ENCODE data around the gene SEC61A1.

Gene SEC61A1

GRCh38 chr3:128021768-128022372 lies 30.4 kb upstream of the SEC61A1 start:
- no peak overlapping the region for H3K4me2 ChIP-seq (ENCODE audit: low read length)
- H3K4me3 ChIP-seq (ENCODE audit: low read depth, low read length), result no peak overlapping the region
- no peak overlapping the region for H2AFZ ChIP-seq
- no peaks in the 10 kb centered on the region for H3K9me3 ChIP-seq (ENCODE audit: control insufficient read depth, low read length)
- no peaks in the 10 kb centered on the region for H3K79me2 ChIP-seq
- no peaks in the 10 kb centered on the region for H3K27me3 ChIP-seq (ENCODE audit: control insufficient read depth, insufficient read depth, low read length)
- H3K27ac ChIP-seq, result no peak overlapping the region
- TF ChIP-seq CTCF (IDR thresholded peaks at IDR 0.05), result no peak
- no peak overlapping the region for H3K9ac ChIP-seq
- peaks cover 4% of the 10 kb centered on the region for H3K4me1 ChIP-seq
- H3K36me3 ChIP-seq (ENCODE audit: control insufficient read depth, insufficient read depth, low read length), result no peaks in the 10 kb centered on the region

- H3K4me3 ChIP-seq (ENCODE audit: low read depth, low read length), result no peak overlapping the region
- no peak overlapping the region for H3K4me2 ChIP-seq (ENCODE audit: low read length)
- no peaks in the 10 kb centered on the region for H3K79me2 ChIP-seq
- no peak overlapping the region for H3K9ac ChIP-seq
- H3K9me3 ChIP-seq (ENCODE audit: control insufficient read depth, low read length), result no peaks in the 10 kb centered on the region
- no peak overlapping the region for H2AFZ ChIP-seq
- no peaks in the 10 kb centered on the region for H3K36me3 ChIP-seq (ENCODE audit: control insufficient read depth, insufficient read depth, low read length)
- no peak for TF ChIP-seq CTCF (IDR thresholded peaks at IDR 0.05)
- no peaks in the 10 kb centered on the region for H3K4me1 ChIP-seq
- H3K27me3 ChIP-seq (ENCODE audit: control insufficient read depth, insufficient read depth, low read length), result no peaks in the 10 kb centered on the region
- no peak overlapping the region for H3K27ac ChIP-seq
Measured at GRCh38 chr3:128033102-128033501, 19.1 kb upstream of the SEC61A1 start.

DNA sequence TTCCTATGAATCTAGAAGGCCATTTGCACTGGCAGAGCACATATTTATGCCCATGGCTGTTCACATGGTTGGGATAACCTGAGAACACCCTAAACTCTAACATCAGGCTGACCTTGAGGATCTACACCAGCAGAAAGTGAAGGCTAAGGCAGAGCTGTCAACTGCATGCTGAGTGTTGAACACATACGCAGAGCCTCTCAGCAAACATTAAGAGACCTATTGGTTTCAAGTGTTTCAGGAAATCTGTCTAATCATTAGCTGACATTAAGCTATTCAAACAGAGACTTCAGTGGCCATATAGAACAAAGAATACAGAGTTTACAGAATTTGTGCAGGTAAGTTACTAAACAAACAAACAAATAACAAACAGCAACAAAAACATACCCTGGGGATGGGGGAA lies 16.1 kb upstream of the SEC61A1 start:
- TF ChIP-seq CTCF (IDR thresholded peaks at IDR 0.05), result no peak
- H3K9ac ChIP-seq, result no peak overlapping the region
- H2AFZ ChIP-seq, result no peak overlapping the region
- H3K27me3 ChIP-seq (ENCODE audit: control insufficient read depth, insufficient read depth, low read length), result no peaks in the 10 kb centered on the region
- no peak overlapping the region for H3K27ac ChIP-seq
- no peaks in the 10 kb centered on the region for H3K36me3 ChIP-seq (ENCODE audit: control insufficient read depth, insufficient read depth, low read length)
- H3K79me2 ChIP-seq, result no peaks in the 10 kb centered on the region
- no peak overlapping the region for H3K4me2 ChIP-seq (ENCODE audit: low read length)
- no peaks in the 10 kb centered on the region for H3K4me1 ChIP-seq
- no peaks in the 10 kb centered on the region for H3K9me3 ChIP-seq (ENCODE audit: control insufficient read depth, low read length)
- no peak overlapping the region for H3K4me3 ChIP-seq (ENCODE audit: low read depth, low read length)

DNA sequence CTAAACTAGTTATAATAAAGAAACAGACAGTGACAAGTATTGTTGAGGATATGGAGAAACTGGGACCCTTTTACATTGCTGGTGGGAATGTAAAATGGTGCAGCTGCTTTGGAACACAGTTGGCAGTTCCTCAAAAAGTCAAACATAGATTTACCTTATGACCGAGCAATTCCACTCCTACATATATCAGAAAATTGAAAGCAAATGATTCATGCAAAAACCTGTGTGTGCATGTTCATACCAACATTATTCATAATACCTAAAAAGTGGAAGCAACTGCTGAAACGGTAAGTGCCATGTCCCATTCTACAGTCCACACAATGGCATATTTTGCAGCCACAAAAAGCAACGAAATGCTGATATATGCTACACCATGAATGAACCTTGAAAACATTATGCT lies 12.2 kb upstream of the SEC61A1 start:
- no peak overlapping the region for H3K4me2 ChIP-seq (ENCODE audit: low read length)
- TF ChIP-seq CTCF (IDR thresholded peaks at IDR 0.05), result no peak
- no peaks in the 10 kb centered on the region for H3K9me3 ChIP-seq (ENCODE audit: control insufficient read depth, low read length)
- H3K9ac ChIP-seq, result no peak overlapping the region
- H3K36me3 ChIP-seq (ENCODE audit: control insufficient read depth, insufficient read depth, low read length), result no peaks in the 10 kb centered on the region
- H3K79me2 ChIP-seq, result no peaks in the 10 kb centered on the region
- H3K4me3 ChIP-seq (ENCODE audit: low read depth, low read length), result no peak overlapping the region
- H3K27ac ChIP-seq, result no peak overlapping the region
- H3K4me1 ChIP-seq, result no peaks in the 10 kb centered on the region
- H2AFZ ChIP-seq, result no peak overlapping the region
- no peaks in the 10 kb centered on the region for H3K27me3 ChIP-seq (ENCODE audit: control insufficient read depth, insufficient read depth, low read length)

DNA sequence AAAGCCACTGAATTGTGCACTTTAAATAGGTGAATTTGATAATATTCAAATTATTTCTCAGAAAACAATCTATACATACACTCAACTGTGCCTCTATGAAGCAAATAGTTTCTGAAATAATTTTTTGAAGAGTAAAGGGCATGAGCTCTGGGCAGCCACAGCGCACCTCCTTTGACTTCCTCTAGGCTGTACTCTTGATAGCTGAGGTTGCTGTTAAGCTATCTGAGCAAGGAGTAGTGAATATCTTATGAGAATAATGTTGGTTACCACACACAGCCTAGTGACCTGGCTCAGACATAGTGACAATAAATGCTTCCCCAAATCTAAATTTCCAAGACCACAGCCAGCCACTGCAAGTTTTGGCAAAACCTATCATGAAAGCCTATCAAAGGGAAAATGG lies 11.6 kb upstream of the SEC61A1 start:
- H3K27me3 ChIP-seq (ENCODE audit: control insufficient read depth, insufficient read depth, low read length), result no peaks in the 10 kb centered on the region
- no peaks in the 10 kb centered on the region for H3K4me1 ChIP-seq
- H3K36me3 ChIP-seq (ENCODE audit: control insufficient read depth, insufficient read depth, low read length), result no peaks in the 10 kb centered on the region
- no peak for TF ChIP-seq CTCF (IDR thresholded peaks at IDR 0.05)
- H3K9ac ChIP-seq, result no peak overlapping the region
- H3K79me2 ChIP-seq, result no peaks in the 10 kb centered on the region
- no peak overlapping the region for H3K27ac ChIP-seq
- no peak overlapping the region for H3K4me3 ChIP-seq (ENCODE audit: low read depth, low read length)
- no peak overlapping the region for H3K4me2 ChIP-seq (ENCODE audit: low read length)
- H3K9me3 ChIP-seq (ENCODE audit: control insufficient read depth, low read length), result no peaks in the 10 kb centered on the region
- H2AFZ ChIP-seq, result no peak overlapping the region

Data from parathyroid adenoma (tissue), 2 donors.